ENCODE results near the gene DTNB.

The DTNB gene

GRCh38 chr2:25598911-25599310, 74.5 kb downstream of the DTNB start:
- Histone ChIP-seq H2AFZ (ENCODE audit: low read depth, low read length) (no peak overlapping the region), H3K4me1 (ENCODE audit: low read length) (peaks cover 51% of the 10 kb centered on the region), H3K27ac (ENCODE audit: low read length) (no peak overlapping the region), H3K4me2 (ENCODE audit: low read length) (no peak overlapping the region), H3K36me3 (replicated peaks; ENCODE audit: low read depth, low read length) (peaks cover 6% of the 10 kb centered on the region), H4K20me1 (ENCODE audit: insufficient read depth, low read length) (no peaks in the 10 kb centered on the region), H3K9me3 (ENCODE audit: insufficient read depth, low read length) (no peaks in the 10 kb centered on the region), H3K27me3 (ENCODE audit: low read depth, low read length) (no peaks in the 10 kb centered on the region), H3K9ac (ENCODE audit: low read length) (no peak overlapping the region), H3K4me3 (ENCODE audit: low read length) (no peak overlapping the region), H3K79me2 (ENCODE audit: low read length) (no peaks in the 10 kb centered on the region)
- no peak for TF ChIP-seq EZH2phosphoT487 (IDR thresholded peaks at IDR 0.05; ENCODE audit: low read depth)
- TF ChIP-seq, protein P1, sequence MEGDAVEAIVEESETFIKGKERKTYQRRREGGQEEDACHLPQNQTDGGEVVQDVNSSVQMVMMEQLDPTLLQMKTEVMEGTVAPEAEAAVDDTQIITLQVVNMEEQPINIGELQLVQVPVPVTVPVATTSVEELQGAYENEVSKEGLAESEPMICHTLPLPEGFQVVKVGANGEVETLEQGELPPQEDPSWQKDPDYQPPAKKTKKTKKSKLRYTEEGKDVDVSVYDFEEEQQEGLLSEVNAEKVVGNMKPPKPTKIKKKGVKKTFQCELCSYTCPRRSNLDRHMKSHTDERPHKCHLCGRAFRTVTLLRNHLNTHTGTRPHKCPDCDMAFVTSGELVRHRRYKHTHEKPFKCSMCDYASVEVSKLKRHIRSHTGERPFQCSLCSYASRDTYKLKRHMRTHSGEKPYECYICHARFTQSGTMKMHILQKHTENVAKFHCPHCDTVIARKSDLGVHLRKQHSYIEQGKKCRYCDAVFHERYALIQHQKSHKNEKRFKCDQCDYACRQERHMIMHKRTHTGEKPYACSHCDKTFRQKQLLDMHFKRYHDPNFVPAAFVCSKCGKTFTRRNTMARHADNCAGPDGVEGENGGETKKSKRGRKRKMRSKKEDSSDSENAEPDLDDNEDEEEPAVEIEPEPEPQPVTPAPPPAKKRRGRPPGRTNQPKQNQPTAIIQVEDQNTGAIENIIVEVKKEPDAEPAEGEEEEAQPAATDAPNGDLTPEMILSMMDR (IDR thresholded peaks at IDR 0.05; ENCODE audit: low read depth, low read length): no peak

DNA sequence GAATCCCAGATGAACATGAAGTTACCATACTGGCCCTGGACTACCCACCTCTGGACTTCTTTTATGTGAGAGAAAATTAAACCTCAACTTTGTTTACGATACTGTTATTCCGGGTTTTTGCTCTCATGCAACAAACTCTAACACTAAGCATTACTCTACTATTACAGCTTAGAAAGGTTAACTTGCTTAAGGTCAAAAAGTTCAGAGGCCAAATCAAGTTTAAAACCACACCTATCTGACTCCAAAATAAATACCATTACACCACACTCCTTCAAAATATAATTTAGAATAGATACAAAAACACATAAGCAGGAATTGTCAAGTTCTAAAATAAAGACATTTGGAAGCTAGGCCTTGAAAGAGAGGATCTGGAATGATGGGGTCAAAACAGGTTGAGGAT, 75.0 kb downstream of the DTNB start:
- H2AFZ ChIP-seq (ENCODE audit: low read depth, low read length): no peak overlapping the region
- H3K27me3 ChIP-seq (ENCODE audit: low read depth, low read length): no peaks in the 10 kb centered on the region
- H3K36me3 ChIP-seq (replicated peaks; ENCODE audit: low read depth, low read length): peaks cover 6% of the 10 kb centered on the region
- no peak overlapping the region for H3K9ac ChIP-seq (ENCODE audit: low read length)
- TF ChIP-seq, protein P1 (IDR thresholded peaks at IDR 0.05; ENCODE audit: low read depth, low read length): no peak
- no peak for TF ChIP-seq EZH2phosphoT487 (IDR thresholded peaks at IDR 0.05; ENCODE audit: low read depth)
- no peaks in the 10 kb centered on the region for H3K9me3 ChIP-seq (ENCODE audit: insufficient read depth, low read length)
- no peak overlapping the region for H3K4me2 ChIP-seq (ENCODE audit: low read length)
- H3K27ac ChIP-seq (ENCODE audit: low read length): no peak overlapping the region
- no peaks in the 10 kb centered on the region for H3K79me2 ChIP-seq (ENCODE audit: low read length)
- no peaks in the 10 kb centered on the region for H4K20me1 ChIP-seq (ENCODE audit: insufficient read depth, low read length)
- H3K4me1 ChIP-seq (ENCODE audit: low read length): peaks cover 45% of the 10 kb centered on the region
- H3K4me3 ChIP-seq (ENCODE audit: low read length): no peak overlapping the region

GRCh38 chr2:25597881-25598280, 75.5 kb downstream of the DTNB start:
- TF ChIP-seq, protein P1 (IDR thresholded peaks at IDR 0.05; ENCODE audit: low read depth, low read length): no peak
- TF ChIP-seq EZH2phosphoT487 (IDR thresholded peaks at IDR 0.05; ENCODE audit: low read depth): no peak
- H4K20me1 ChIP-seq (ENCODE audit: insufficient read depth, low read length): no peaks in the 10 kb centered on the region
- no peak overlapping the region for H3K27ac ChIP-seq (ENCODE audit: low read length)
- H3K27me3 ChIP-seq (ENCODE audit: low read depth, low read length): no peaks in the 10 kb centered on the region
- H3K36me3 ChIP-seq (replicated peaks; ENCODE audit: low read depth, low read length): peaks cover 6% of the 10 kb centered on the region
- H3K9ac ChIP-seq (ENCODE audit: low read length): no peak overlapping the region
- H3K4me1 ChIP-seq (ENCODE audit: low read length): peaks cover 42% of the 10 kb centered on the region
- H3K79me2 ChIP-seq (ENCODE audit: low read length): no peaks in the 10 kb centered on the region
- no peak overlapping the region for H3K4me2 ChIP-seq (ENCODE audit: low read length)
- no peaks in the 10 kb centered on the region for H3K9me3 ChIP-seq (ENCODE audit: insufficient read depth, low read length)
- H3K4me3 ChIP-seq (ENCODE audit: low read length): no peak overlapping the region
- H2AFZ ChIP-seq (ENCODE audit: low read depth, low read length): no peak overlapping the region

DNA sequence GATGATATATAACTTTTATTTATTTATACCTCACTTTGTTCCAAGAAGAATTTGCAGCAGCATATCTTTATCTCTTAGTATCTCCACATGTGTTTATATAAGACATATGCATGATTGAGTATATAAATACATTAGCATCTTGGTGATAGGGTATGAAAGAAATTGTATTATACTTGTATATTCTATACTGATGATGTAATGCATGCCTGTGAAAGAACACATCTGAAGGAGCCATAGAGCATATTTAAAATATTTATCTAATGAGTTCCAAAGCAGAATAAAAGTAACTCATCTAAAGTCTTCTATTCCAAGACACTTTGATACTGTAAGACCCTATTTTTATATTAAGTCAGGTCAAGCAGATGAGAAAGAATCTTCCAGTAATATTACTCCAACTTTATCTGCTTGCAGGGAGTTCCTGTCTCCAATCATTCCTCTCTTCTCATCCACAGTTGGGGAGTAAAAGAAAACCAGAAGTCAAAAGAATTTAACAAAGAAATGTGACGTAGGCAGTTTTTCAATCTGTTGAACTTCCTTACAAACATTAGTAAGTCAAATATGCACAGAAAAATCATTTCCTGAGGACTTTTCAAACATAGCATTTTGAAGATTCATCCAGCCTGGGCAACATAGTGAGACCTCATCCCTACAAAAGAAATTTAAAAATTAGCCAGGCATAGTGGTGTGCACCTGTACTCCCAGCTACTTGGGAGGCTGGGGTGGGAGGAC, 76.7 kb downstream of the DTNB start:
- Histone ChIP-seq H3K9me3 (ENCODE audit: insufficient read depth, low read length) (no peaks in the 10 kb centered on the region), H3K4me2 (ENCODE audit: low read length) (no peak overlapping the region), H4K20me1 (ENCODE audit: insufficient read depth, low read length) (no peaks in the 10 kb centered on the region), H3K9ac (ENCODE audit: low read length) (no peak overlapping the region), H3K79me2 (ENCODE audit: low read length) (no peaks in the 10 kb centered on the region), H2AFZ (ENCODE audit: low read depth, low read length) (no peak overlapping the region), H3K4me3 (ENCODE audit: low read length) (no peak overlapping the region), H3K36me3 (replicated peaks; ENCODE audit: low read depth, low read length) (peaks cover 6% of the 10 kb centered on the region), H3K27ac (ENCODE audit: low read length) (no peak overlapping the region), H3K27me3 (ENCODE audit: low read depth, low read length) (no peaks in the 10 kb centered on the region), H3K4me1 (ENCODE audit: low read length) (peaks cover 42% of the 10 kb centered on the region)
- TF ChIP-seq EZH2phosphoT487 (IDR thresholded peaks at IDR 0.05; ENCODE audit: low read depth): no peak
- TF ChIP-seq, protein P1 (IDR thresholded peaks at IDR 0.05; ENCODE audit: low read depth, low read length): no peak
